ENCODE results near the gene SLC26A8.

Gene SLC26A8, protein sequence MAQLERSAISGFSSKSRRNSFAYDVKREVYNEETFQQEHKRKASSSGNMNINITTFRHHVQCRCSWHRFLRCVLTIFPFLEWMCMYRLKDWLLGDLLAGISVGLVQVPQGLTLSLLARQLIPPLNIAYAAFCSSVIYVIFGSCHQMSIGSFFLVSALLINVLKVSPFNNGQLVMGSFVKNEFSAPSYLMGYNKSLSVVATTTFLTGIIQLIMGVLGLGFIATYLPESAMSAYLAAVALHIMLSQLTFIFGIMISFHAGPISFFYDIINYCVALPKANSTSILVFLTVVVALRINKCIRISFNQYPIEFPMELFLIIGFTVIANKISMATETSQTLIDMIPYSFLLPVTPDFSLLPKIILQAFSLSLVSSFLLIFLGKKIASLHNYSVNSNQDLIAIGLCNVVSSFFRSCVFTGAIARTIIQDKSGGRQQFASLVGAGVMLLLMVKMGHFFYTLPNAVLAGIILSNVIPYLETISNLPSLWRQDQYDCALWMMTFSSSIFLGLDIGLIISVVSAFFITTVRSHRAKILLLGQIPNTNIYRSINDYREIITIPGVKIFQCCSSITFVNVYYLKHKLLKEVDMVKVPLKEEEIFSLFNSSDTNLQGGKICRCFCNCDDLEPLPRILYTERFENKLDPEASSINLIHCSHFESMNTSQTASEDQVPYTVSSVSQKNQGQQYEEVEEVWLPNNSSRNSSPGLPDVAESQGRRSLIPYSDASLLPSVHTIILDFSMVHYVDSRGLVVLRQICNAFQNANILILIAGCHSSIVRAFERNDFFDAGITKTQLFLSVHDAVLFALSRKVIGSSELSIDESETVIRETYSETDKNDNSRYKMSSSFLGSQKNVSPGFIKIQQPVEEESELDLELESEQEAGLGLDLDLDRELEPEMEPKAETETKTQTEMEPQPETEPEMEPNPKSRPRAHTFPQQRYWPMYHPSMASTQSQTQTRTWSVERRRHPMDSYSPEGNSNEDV

DNA sequence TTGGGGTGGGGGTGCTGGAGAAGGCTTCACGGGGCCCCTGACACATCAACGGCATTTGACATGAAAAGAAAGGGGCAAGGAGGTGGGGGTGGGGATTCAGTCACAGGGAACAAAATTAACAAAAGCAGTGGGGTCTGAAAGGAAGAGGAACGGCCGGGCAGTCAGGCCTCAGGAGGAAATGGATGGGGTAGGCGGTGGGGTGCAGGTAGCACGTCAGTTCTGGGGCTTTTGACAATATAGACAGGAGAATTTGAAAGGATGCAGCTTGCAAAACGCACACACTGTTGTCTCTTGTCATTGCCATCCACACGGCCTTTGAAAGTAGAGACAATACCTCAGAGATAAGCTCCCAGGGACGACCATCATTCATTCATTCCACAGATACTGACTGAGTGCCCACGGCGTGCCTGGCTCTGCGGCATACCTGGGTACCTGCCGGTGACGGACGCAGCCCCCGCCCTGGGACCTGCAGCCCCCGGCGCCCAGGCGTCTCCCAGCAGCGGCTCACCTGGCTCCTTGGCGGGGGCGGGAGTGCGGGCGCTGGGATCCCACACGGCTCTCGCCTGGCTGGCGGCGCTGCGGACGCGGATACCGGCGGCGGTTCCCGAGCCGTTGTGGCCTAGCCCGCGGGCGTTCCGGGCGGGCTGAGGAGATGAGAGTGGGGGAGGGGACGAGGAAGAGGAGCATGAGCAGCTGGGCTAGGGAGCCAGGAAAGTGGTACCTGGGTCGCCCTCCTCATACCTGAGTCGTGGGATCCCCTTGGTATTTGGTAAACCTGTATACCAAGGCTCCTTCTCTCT lies at the start of gene SLC26A8:
Gene SLC26A8, minus strand, starts transcription at position 646 of the 800 bp plus-strand sequence. CDS start 4,934 bp downstream, outside the sequence.
- no peak for DNase-seq (ENCODE audit: low spot score)

DNA sequence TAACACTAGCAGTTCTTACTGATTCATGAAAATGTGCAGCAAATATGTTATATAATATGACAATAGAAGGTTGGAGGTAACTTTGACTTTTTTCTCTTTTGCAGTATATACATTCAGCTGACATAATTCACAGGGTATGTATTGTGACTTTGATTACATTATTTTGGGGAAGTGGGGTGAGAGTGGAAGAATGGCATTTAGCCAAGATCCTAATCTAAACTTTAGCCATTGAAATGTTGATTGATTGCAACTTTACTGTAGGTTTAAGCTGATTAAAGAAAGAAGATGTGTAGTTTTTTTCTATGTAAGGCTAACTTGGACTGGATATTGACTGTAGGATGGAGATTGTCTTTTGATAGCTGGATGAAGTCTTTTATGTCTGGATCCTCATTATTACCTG lies 49.1 kb upstream of the SLC26A8 start:
- no peak for DNase-seq (ENCODE audit: low spot score)

- DNase-seq (ENCODE audit: low spot score), result no peak
These were observed 48.2 kb upstream of the SLC26A8 start for GRCh38 chr6:36072681-36073080.

- DNase-seq (ENCODE audit: low spot score), result no peak
These were observed 47.3 kb upstream of the SLC26A8 start for GRCh38 chr6:36071714-36072113.

- DNase-seq (ENCODE audit: low spot score), result no peak
These were observed 46.8 kb upstream of the SLC26A8 start for GRCh38 chr6:36071281-36071680.

DNA sequence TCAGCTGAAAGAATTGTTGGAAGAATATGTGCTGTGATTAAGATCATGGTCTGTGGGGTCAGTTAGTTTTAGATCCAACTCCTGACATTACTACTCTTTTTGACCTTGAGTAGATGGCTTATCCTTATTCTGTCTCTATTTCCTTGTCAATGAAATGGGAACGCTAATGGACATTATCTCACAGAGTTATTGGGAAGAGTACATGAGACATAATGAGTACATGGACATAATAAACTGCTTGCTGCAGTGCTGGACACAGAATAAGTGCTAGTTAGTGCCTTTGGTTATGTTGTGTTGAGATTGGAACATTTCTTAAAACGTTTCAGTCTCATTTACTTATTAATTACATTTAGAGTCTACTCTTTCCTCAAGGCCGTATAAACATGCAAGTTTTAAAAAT lies 45.8 kb upstream of the SLC26A8 start:
- no peak for DNase-seq (ENCODE audit: low spot score)

DNA sequence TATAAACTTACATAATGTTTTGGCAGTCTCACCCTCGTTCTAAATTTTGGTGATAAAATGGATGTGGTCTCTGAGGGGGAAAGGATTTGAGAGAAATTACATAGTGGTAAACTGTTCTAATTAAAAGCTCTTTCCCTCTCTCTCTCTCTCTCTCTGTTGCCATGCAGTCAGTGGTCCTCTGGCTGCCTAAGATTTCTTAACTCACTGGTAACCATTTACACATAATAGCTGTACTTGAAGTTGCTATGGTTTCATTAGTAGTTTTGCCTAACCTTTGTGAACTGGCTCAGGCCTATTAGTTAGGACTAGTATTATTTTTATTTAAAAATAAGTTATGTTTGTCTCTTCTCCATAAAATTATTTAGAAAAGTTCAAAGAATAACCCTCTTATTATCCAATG lies 45.1 kb upstream of the SLC26A8 start:
- no peak for DNase-seq (ENCODE audit: low spot score)

- no peak for DNase-seq (ENCODE audit: low spot score)
These were observed 44.1 kb upstream of the SLC26A8 start for GRCh38 chr6:36068586-36068985.

DNA sequence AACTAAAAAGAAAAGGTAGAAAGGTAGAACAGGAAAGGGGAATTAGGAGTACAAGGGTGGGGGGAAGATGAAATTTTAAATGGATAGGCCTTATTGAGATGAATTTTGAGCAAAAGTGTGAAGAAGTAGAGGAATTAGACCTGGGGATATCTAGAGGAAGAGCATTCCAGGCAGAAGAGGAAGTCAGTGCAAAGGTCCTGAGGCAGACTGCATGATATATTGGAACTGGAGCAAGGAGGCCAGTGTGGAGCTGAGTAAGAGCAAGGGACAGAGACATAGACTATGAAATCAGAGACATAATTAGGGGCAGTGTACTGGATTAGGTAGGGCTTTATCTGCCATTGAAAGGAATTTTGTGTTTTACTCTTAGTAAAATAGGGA lies 43.6 kb upstream of the SLC26A8 start:
- DNase-seq (ENCODE audit: low spot score), result no peak

DNA sequence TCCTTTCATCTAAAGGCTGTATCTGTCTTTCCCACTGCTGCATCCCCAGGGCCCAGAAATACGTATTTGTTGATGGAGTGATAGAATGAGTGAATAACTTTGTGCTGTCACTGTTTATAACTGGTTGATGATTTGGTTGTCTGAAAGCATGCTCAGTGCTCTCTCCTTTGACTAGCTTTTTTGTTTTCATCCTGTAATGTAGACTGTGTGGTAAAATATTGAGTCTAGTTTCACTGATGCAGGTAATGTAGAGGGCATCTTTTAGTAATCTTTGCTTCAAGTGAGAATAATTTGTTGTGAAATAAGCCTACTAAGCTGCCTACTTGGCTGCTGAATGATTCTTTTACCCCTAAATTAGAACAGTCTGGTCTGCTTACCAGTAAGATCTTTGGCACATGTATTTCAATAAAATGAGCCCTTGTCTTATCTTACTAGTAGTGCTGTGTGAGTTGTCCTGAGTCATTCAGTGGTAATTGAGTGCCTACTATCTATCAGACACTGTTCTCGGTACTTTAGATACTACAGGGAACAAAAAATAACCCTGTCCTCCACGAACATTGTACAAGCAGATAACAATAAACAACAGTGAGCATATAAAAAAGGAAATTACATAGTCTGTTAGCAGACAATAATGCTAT lies 43.1 kb upstream of the SLC26A8 start:
- no peak for DNase-seq (ENCODE audit: low spot score)

DNA sequence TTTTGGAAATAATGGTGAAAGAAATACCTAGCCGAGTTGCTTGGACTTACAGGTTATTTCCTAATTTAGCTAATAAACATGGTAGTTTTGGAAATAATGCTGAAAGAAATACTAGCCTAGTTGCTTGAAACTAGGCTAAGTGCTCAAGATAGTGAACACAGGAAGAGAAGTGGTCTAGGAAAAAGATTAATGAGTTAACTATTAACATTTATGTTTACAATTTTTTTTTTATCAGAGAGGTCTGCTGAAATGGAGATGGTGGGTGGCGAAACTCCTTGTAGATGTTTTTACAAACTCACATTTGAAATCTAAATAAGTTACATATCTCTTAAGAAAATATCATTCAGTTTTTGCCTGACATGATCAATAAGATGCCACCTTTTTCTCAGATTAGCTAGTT lies 42.4 kb upstream of the SLC26A8 start:
- no peak for DNase-seq (ENCODE audit: low spot score)

GRCh38 chr6:36065916-36066315 lies 41.5 kb upstream of the SLC26A8 start:
- no peak for DNase-seq (ENCODE audit: low spot score)

DNA sequence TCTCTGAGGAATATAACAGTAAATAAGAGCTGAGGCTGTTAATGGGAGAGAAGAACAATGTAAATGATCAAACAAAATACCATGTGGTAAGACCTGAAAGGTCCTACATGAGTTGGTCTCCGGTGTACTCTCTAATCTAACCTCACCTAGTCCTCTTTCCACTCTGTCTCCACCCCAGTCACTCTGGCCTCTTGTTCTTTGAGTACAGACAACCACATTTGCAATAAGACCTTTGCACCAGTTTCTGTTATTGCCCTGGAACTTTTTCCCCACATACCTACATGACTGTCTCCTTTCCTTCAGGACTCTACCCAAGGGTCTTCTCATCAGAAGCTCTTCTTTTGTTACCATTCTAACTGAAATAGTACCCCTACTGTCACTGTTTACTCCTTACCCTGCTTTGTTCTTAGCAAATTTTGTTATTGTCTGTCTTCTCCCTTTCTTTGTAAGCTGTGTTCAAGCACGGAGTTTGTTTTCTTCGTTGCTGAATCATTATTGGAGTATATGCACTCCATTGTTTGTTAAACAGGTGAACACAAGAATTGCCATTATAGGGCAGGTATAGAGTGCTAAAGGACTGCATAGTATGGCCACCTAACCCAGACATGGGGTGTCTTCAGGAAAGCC lies 40.4 kb upstream of the SLC26A8 start:
- DNase-seq (ENCODE audit: low spot score), result no peak

- no peak for DNase-seq (ENCODE audit: low spot score)
These were observed 39.0 kb upstream of the SLC26A8 start for GRCh38 chr6:36063318-36064060.

DNA sequence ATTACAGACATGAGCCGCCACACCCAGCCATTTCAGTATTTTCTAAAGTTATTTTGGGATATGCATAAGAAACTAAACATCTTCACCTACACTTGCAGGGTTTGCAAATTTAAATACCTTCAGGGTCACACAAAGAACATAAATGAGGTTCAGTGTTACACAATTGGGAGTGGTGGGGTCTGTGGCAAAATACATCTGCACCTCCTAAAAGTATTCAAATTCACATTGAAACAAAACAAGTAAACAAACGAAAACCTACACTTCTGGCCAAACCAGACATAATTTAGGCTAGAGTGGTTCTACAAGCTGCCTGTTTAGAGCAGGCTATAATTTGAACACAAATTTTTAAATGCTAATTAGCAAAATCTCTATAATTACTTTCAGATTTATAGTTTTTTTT lies 37.8 kb upstream of the SLC26A8 start:
- no peak for DNase-seq (ENCODE audit: low spot score)

DNA sequence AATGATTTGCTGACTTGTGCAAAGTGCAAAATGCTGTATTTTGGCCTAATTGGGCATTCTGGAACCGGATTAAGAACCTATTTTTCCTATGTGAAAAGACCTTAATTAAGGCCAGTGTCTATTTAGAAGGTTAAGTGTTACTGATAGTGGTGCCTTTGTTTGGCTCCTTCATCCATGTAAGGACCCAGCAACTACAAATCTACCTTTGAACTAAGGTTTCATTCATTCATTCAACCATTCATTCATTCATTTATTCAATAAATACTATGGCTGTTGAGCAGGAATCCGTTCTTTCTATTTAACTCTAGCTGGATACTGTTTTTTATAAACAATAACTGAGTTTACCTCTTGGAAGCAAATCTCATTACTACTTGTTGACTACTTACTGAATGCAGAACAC lies 36.8 kb upstream of the SLC26A8 start:
- DNase-seq (ENCODE audit: low spot score), result no peak

DNA sequence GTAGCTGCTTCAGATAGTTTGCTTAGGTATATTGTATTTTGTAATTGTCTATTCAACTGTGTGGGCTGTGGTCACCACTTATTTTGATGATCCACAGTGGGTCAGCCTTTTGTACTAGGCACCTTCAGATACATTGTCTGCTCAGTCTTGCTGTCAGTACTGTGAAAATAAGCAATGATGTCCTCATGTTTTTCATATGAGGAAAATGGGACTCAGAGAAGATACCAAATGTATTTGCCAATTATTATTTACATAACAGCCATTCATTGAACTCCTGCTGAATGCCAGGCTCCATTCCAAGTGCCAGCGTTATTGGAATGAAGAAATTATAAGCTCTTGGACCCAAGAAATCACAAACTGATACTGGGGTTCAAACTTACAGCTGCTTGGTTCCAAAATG lies 31.7 kb upstream of the SLC26A8 start:
- DNase-seq (ENCODE audit: low spot score), result no peak

DNA sequence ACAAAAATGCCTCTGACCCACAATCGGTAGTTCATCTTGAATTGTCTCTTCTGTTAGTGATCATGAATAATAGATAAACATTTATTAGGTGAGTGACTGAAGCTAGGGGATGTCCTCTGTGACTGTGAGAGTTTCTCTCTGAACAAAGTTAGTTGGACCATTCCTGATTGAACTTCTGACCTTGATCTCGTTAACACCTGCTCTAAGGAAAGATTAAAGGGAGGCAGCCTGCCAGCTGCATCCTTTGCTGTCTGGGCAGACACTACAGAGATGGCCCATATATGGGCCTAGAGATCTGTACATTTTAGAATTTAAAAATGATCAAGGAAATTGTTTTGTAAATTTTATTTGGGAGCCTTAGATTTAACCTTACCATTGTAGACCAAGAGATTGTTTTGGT lies 30.5 kb upstream of the SLC26A8 start:
- no peak for DNase-seq (ENCODE audit: low spot score)

DNA sequence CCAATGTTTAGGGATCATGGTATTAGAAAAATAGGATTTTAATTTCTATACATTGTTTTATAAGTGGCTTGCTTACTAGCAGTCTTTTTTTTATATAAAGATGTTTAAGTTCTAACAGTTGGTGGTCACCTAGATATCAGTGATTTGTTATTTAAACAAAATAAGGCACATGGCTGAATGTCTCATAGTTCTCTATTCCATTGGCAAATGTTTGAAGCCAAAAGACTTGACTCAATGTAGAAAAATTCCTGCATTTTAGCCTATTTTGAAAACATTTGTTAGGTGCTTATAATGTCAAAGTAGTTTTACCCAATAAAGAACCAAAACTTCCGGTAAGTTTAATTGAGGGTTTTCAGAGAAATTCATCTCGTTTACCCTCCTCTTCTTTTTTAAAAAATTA lies 30.0 kb upstream of the SLC26A8 start:
- DNase-seq (ENCODE audit: low spot score), result no peak

GRCh38 chr6:36053878-36054277 lies 29.4 kb upstream of the SLC26A8 start:
- DNase-seq (ENCODE audit: low spot score), result no peak

DNA sequence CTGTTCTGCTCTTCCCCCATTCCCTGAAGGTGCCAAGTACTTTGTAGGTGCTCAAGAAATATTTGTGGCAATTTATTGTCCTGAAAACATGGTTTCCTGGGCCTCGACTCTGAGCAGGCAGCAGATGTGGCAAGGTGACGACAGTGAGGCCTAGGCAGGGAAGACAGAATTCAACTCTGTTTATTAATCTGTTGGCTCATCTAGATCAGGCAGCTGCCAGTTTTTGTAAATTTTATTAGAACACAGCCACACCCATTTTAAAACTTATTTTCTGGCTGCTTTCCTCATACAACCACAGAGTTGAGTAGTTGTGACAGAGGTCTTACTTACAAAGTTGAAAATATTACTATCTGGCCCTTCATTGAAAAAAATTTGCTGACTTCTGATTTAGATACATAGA lies 27.7 kb upstream of the SLC26A8 start:
- no peak for DNase-seq (ENCODE audit: low spot score)

All from NAMALWA (cell line).